SIG-M5 (cell line): ENCODE measurements around the gene PRIM1.
A peak's percentile ranks its signal among the peaks of the same experiment; 100 is the strongest.
"Not testable (repeated sequence)": the region's sequence is repeated elsewhere in the genome, so short reads cannot be mapped to it uniquely, and the experiment has no call there.

Experiments used
- DNase-seq: peaks from one replicate; lab custom pipeline; 2025; lab: John Stamatoyannopoulos, UW

Gene PRIM1

GRCh38 chr12:56716933-56717880 is 34.9 kb downstream of the PRIM1 start:
- DNase-seq, result no peak

GRCh38 chr12:56716458-56716857 is 35.7 kb downstream of the PRIM1 start:
- DNase-seq, result no peak

DNA sequence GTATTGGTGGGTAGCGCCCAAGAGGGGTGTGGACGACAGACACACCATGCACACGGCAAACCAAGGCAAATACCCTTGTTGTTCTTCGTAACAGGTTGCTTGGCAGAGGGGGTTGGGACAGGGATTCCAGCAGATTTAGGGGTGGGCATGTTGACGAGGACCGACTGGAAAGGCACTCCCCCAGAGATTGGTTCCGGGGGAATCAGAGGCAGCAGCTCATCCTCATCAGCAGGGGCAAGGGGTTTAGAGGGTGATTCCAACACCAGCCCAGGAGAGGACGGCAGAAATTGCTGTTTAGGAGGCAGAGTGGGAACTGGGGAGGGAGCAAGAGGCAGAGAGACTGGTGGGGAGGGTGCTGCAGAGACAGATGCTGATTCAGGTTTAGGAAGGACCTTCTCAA is 36.3 kb downstream of the PRIM1 start:
- no peak for DNase-seq

- no peak for DNase-seq
Measured at GRCh38 chr12:56714431-56714929, 37.6 kb downstream of the PRIM1 start.

- DNase-seq, result no peak
Measured at GRCh38 chr12:56713345-56713744, 38.8 kb downstream of the PRIM1 start.

DNA sequence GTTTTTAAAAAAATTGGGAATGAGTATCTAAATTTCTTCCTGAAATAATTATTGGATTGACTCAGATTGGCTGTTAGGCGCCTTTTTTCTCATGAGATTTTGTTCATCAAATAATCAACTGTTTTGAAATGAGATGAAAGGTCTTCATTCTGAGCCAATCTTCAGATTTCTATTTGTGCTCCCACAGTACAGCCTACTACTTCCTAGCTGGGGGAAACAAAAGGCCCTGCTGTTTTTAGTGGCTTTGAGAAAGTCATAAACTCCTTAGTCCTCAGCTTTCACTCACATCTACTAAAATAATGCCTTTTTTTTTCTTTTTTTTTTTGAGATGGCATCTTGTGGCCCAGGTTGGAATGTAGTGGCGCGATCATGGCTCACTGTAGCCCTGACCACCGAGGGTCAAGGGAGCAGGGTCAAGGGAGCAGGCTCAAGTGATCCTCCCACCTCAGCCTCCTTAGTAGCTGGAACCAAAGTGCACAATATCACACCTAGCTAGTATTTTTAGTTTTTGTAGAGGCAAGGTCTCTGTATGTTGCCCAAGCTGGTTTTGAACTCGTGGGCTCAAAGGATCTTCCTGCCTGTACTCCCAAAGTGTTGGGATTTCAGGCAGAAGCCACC is 42.3 kb downstream of the PRIM1 start:
- DNase-seq, result no peak

DNA sequence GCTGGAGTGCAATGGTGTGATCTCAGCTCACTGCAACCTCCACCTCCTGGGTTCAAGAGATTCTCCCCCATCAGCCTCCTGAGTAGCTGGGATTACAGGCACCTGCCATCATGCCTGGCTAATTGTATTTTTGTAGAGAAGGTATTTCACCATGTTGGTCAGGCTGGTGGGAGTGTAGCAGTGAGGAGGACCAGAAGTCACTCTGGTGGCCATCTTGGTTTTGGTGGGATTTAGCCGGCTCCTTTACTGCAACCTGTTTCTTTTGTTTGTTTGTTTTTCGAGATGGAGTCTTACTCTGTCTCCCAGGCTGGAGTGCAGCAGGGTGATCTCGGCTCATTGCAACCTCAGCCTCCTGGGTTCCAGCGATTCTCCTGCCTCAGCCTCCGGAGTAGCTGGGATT is 47.6 kb downstream of the PRIM1 start:
- DNase-seq, result not testable (repeated sequence)

- no peak for DNase-seq
Measured at GRCh38 chr12:56699020-56699661, 53.0 kb downstream of the PRIM1 start.

DNA sequence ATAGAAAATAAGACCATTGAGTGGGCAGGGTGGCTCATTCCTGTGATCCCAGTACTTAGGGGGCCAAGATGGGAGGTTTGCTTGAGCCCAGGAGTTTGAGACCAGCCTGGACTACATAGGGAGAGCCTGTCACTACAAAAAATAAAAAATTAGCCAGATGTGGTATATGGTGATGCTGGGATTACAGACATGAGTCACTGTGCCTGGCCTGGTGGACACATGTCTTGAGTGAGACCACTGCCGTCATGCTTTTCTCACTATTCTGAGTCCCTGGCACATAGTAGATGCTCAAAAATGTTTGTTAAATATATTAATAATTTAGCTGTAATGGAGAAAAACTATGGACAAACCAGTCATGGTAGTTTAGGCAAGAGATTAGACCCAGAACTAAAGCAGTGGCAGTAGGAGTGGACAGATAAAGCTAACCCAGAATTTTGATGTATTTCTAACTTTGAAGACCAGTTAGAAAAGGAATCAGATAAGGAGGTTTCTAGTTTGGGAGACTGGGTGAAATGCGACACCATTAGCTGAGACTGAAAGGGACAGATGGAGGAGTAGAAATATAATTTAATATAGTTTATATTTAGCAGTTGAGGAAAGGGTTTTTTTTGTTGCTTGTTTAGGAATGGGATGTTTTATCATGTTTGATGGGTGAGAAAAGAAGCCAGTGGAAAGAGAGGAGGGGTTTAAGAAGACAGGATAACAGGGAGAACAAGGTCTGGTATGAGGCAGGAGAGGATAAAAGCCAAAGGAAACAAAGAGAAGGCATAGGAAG is 56.6 kb downstream of the PRIM1 start:
- DNase-seq, result no peak

GRCh38 chr12:56694161-56694560 is 58.0 kb downstream of the PRIM1 start:
- no peak for DNase-seq

DNA sequence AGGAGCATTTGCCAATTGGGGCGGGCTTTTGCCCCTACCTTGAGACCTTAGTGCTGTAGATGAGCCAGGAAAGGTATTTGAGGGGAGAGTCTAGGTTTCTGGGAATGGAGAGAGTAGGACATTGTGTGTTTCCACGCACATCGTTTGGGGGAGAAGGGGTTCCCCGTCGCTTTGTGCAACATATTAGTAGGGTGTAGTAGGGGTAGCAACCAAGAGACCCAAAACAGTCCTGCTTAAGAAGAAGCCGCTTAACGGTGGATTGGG is 63.3 kb downstream of the PRIM1 start:
- no peak for DNase-seq

DNA sequence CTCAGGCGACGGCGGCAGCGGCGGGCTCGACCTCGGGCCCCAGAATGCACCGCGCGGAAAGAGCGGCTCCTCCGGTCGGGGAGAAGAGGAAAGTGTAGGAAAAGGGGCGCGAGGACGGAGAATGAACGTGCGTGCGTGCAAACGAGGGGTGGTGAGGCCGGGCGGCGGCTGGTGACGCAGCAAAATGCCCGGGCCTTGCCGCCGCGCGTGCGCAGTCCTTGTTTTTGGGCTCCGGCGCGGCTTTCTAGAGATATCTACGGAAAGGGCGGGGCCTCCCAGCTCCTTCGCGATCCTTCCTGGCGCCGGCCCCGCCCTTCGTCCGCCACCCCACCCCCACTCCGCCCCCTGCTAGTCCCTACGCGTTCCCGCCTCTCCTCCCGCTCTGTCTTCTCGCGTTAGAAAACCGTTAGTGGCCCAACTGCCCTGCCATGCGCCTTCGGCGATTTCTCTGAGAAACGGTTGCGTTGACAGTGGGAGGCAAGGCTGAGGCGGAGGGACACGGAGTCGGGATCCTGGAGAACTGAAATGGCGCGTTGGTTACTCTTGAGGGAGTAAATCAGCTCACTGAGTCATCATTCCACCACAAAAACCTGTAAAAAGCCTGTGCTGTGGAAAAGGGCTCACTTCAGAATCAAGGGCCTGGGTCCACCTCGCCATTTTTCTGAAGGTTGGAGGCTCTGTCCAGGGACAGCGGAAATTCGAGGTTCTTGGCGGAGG is 63.8 kb downstream of the PRIM1 start, which contains the start of gene PTGES3:
PTGES3 (minus strand) TSS at position 156 of the 717 bp plus-strand sequence. CDS start 285 bp downstream, outside the sequence.
- DNase-seq, result peak; percentile 100

GRCh38 chr12:56687223-56688128 is 64.6 kb downstream of the PRIM1 start:
- DNase-seq, result no peak

DNA sequence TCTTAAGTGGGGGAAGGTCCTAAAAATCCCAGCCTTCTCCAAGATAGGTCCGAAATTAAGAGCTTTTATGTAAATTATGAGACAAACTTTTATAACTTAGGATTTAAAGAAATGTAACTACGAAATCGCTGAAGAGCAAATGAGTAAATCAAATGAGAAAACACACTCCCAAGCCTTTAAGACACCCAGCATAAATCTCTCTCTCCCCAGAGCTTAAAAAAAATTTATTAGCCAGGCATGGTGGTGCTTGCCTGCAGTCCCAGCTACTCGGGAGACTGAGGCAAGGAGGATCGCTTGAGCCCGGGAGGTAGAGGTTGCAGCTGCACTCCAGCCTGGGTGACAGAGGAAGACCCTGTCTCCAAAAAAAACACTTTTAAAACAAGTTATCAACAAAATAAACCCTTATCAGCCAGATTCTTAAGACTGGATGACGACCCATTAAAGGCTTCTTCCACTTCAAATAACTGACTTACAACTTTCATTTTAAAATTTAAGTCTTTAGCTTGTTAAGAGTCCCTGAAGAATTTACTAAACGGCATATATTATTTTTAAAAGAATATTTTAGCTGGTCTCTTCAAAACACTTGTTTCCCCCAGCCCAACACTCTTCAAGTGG is 67.3 kb downstream of the PRIM1 start:
- DNase-seq, result no peak

- DNase-seq, result no peak
Measured at GRCh38 chr12:56682323-56682722, 69.8 kb downstream of the PRIM1 start.
